Endothelial cell (in vitro differentiated cells): ENCODE data around the gene TRAPPC2L. TPM values are rescaled to one million over a fixed set of nuclear protein-coding genes. Genes with fewer than 3 reads are reported as not detected.

ENCODE experiments used
- DNase-seq: peaks from one replicate; pipeline ENCODE4 v3.0.0; 2021; ENCODE audit warnings: low spot score
- H3K27ac Mint-ChIP-seq: one replicate; pipeline ENCODE4 v1.8.0; 2021; ENCODE audit warnings: mixed read lengths, inconsistent platforms; ENCODE audit not compliant: unreplicated experiment
- H3K27me3 Mint-ChIP-seq: one replicate; pipeline ENCODE4 v1.8.0; 2021; ENCODE audit warnings: mild to moderate bottlenecking, moderate library complexity, mixed read lengths, inconsistent platforms; ENCODE audit not compliant: unreplicated experiment
- H3K36me3 Mint-ChIP-seq: one replicate; pipeline ENCODE4 v1.8.0; 2021; ENCODE audit warnings: mild to moderate bottlenecking, low read depth, mixed read lengths, inconsistent platforms; ENCODE audit not compliant: unreplicated experiment
- H3K4me1 Mint-ChIP-seq: one replicate; pipeline ENCODE4 v1.8.0; 2021; ENCODE audit warnings: mild to moderate bottlenecking, mixed read lengths, inconsistent platforms; ENCODE audit not compliant: unreplicated experiment
- H3K4me3 Mint-ChIP-seq: one replicate; pipeline ENCODE4 v1.8.0; 2021; ENCODE audit warnings: mild to moderate bottlenecking, mixed read lengths, inconsistent platforms; ENCODE audit not compliant: unreplicated experiment
- H3K9me3 Mint-ChIP-seq: one replicate; pipeline ENCODE4 v1.8.0; 2021; ENCODE audit warnings: mixed read lengths, inconsistent platforms; ENCODE audit not compliant: unreplicated experiment
- total RNA-seq: library from RNA; stranded (reverse); fragmentation: NEBNext Ultra II Directional; extraction: Animal tissue kit (Norgen Biotek cat#: 25700); gene quantifications from one replicate; pipeline ENCODE4 v1.2.1, GENCODE V29; 2021; ENCODE audit not compliant: unreplicated experiment
- TF ChIP-seq, protein P1 (sequence below): fragments of 200-600 bp; sonication (generic); IDR thresholded peaks from one replicate; pipeline ENCODE4 v1.5.0; 2021; ENCODE audit warnings: antibody characterized with exemption; ENCODE audit not compliant: unreplicated experiment

TRAPPC2L gene
- total RNA-seq, 1 donor from 2014 or later, result 65.3 TPM

DNA sequence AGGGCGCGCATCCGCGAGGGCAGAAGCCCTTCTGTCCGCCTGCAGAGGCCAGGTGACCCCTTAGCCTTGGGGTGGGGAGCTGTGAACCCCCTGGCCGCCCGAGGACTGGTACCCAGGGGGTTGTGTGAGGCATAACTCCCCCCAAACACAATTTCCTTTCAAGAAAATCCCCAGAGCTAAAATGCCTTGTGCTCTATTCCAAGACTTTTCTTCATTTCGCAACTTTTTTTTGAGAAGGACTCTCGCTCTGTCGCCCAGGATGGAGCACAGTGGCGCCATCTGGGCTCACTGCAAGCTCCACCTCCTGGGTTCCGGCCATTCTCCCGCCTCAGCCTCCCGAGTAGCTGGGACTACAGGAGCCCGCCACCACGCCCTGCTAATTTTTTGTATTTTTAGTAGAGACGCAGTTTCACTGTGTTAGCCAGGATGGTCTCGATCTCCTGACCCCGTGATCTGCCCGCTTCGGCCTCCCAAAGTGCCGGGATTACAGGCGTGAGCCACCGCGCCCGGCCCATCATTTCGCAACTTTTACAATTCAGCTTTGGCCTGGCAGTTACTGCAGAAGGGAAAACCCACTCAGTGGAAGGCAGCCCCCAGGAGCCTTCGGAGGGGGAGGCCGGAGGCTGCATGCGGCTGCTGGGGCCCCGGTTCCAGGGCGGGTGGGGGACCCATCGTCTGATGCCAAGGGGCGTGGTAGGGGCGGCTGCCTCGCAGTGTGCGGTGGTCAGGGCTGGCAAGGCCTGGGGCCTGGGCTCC is 44.2 kb upstream of the TRAPPC2L start:
- TF ChIP-seq, protein P1, sequence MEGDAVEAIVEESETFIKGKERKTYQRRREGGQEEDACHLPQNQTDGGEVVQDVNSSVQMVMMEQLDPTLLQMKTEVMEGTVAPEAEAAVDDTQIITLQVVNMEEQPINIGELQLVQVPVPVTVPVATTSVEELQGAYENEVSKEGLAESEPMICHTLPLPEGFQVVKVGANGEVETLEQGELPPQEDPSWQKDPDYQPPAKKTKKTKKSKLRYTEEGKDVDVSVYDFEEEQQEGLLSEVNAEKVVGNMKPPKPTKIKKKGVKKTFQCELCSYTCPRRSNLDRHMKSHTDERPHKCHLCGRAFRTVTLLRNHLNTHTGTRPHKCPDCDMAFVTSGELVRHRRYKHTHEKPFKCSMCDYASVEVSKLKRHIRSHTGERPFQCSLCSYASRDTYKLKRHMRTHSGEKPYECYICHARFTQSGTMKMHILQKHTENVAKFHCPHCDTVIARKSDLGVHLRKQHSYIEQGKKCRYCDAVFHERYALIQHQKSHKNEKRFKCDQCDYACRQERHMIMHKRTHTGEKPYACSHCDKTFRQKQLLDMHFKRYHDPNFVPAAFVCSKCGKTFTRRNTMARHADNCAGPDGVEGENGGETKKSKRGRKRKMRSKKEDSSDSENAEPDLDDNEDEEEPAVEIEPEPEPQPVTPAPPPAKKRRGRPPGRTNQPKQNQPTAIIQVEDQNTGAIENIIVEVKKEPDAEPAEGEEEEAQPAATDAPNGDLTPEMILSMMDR, result peak; percentile 16
- H3K4me1 Mint-ChIP-seq, result no peaks in the 10 kb centered on the region
- H3K27ac Mint-ChIP-seq, result no peak overlapping the region

DNA sequence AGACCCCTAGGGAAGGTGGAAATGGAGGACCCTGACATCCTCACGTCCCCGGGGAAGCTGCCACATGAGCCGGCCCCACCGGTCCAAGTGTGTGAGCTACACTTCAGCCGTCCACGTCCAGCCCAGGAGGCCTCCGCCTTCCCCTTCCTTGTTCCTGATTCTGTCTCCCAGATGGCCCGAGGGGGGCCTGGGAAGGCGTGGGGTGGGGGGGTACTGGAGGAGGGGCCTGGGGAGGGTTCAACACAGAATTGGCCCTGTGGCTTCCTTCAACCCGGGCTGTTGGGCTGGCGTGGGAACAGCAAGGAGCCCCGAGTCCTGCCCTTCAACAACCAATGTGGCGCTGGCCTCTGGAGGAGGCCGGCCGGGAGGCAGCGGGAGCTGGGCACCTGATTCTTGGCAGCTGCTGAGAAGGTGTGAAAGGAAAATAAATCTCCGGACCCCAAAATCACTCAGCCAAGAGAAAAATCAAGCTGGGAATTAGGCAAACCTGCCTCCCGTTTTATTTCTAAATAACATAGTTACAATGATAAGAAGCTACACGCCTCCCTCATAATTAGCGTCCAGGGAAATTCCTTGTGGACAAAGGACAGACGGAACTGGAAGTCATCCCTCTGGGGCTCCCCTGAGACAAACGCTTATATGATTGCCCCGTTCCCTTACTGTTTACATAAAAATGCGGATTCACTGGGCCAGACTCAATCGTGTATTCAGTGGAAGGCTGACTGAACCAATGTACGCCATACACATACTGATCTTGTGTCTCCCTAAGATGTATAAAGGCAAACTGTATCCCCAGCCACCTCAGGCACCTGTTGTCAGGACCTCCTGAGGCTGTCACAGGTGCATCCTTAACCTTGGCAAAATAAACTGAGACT is 43.4 kb upstream of the TRAPPC2L start:
- Mint-ChIP-seq H3K4me3 (peak overlapping the region; percentile 37), H3K9me3 (no peaks in the 10 kb centered on the region), H3K4me1 (no peaks in the 10 kb centered on the region), H3K27me3 (peaks cover 3% of the 10 kb centered on the region), H3K36me3 (no peaks in the 10 kb centered on the region), H3K27ac (no peak overlapping the region)
- no peak for DNase-seq
- TF ChIP-seq, protein P1, result no peak

More for the DNA sequence above, 44.2 kb upstream of the TRAPPC2L start:
- Mint-ChIP-seq H3K4me3 (peak overlapping the region; percentile 65), H3K27me3 (peaks cover 6% of the 10 kb centered on the region), H3K36me3 (no peaks in the 10 kb centered on the region), H3K9me3 (no peaks in the 10 kb centered on the region)
- DNase-seq, result no peak

DNA sequence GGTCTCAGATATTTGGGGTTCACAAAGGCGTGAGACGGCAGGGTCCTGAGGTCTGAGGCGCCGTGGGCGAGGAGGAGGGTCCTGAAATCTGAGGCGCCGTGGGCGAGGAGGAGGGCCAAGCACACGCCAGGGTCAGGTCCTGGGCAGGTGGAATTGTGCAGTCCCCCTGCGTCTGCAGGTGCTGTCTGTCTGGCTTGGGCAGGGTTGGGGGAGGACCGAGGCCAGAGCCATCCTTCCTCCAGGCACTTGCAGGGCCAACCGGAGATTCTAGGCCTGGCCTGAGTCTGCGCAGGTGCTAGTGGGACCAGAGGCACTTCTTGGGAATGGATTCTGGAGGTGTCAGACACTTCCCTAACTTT is 42.8 kb upstream of the TRAPPC2L start:
- DNase-seq, result no peak
- TF ChIP-seq, protein P1, result no peak
- H3K27me3 Mint-ChIP-seq, result peaks cover 3% of the 10 kb centered on the region
- no peaks in the 10 kb centered on the region for H3K9me3 Mint-ChIP-seq
- no peaks in the 10 kb centered on the region for H3K4me1 Mint-ChIP-seq
- H3K36me3 Mint-ChIP-seq, result no peaks in the 10 kb centered on the region
- H3K4me3 Mint-ChIP-seq, result peak overlapping the region; percentile 37
- H3K27ac Mint-ChIP-seq, result no peak overlapping the region

DNA sequence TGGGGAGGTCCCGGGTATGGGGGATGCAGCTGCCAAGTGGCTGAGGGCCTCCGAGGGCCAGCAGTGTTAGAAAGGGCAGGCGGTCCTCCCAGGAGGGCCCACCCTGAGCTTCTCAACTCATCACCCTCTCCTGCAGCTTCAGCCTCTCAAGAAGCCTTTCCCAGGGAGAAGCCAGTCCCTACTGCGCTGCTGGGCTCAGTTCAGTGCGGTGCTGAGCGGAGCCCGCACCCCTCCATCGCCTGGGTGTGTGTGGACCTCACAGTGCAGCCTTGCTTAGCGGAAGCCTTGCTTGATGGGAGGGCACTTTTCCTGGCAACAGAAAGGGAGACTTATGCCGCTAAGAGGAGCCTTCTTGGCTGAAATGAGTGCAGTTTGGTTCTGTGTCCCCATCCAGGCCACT is 41.7 kb upstream of the TRAPPC2L start:
- no peaks in the 10 kb centered on the region for H3K36me3 Mint-ChIP-seq
- H3K9me3 Mint-ChIP-seq, result no peaks in the 10 kb centered on the region
- peaks cover 1% of the 10 kb centered on the region for H3K27me3 Mint-ChIP-seq
- no peak overlapping the region for H3K27ac Mint-ChIP-seq
- H3K4me1 Mint-ChIP-seq, result no peaks in the 10 kb centered on the region
- TF ChIP-seq, protein P1, result no peak
- no peak for DNase-seq
- H3K4me3 Mint-ChIP-seq, result no peak overlapping the region
